Osteocyte (in vitro differentiated cells): Measurements from ENCODE around the gene GSTA4. TPM values are rescaled to one million over a fixed set of nuclear protein-coding genes. Genes with fewer than 3 reads are reported as not detected.

ENCODE experiments used
- DNase-seq: peaks from one replicate; pipeline ENCODE4 v3.0.0; 2021; ENCODE audit warnings: mixed read lengths; ENCODE audit not compliant: unreplicated experiment; ENCODE audit errors: extremely low spot score
- H3K27ac Mint-ChIP-seq: one replicate; pipeline ENCODE4 v1.8.0; 2021; ENCODE audit warnings: mild to moderate bottlenecking, mixed read lengths; ENCODE audit not compliant: unreplicated experiment
- H3K27me3 Mint-ChIP-seq: one replicate; pipeline ENCODE4 v1.8.0; 2021; ENCODE audit warnings: mixed read lengths; ENCODE audit not compliant: unreplicated experiment
- H3K36me3 Mint-ChIP-seq: one replicate; pipeline ENCODE4 v1.8.0; 2021; ENCODE audit warnings: mixed read lengths; ENCODE audit not compliant: unreplicated experiment
- H3K4me1 Mint-ChIP-seq: one replicate; pipeline ENCODE4 v1.8.0; 2021; ENCODE audit warnings: mixed read lengths; ENCODE audit not compliant: unreplicated experiment
- H3K4me3 Mint-ChIP-seq: one replicate; pipeline ENCODE4 v1.8.0; 2021; ENCODE audit warnings: mild to moderate bottlenecking, moderate library complexity, mixed read lengths; ENCODE audit not compliant: unreplicated experiment
- H3K9me3 Mint-ChIP-seq: one replicate; pipeline ENCODE4 v1.8.0; 2021; ENCODE audit warnings: mixed read lengths; ENCODE audit not compliant: unreplicated experiment
- CTCF ChIP-seq: fragments of 200-600 bp; sonication (generic); IDR thresholded peaks from 2 replicates; pipeline ENCODE4 v1.5.0; 2021; ENCODE audit warnings: antibody characterized with exemption, mild to moderate bottlenecking, moderate library complexity
- total RNA-seq: library from RNA; stranded (reverse); gene quantifications from 2 replicates; pipeline ENCODE4 v1.2.1, GENCODE V29; 2021

Gene GSTA4
- total RNA-seq, 1 donor from 2014 or later = 45.3 TPM

- DNase-seq = no peak
- Mint-ChIP-seq H3K36me3 (peaks cover 39% of the 10 kb centered on the region), H3K27ac (no peak overlapping the region), H3K27me3 (no peaks in the 10 kb centered on the region), H3K4me1 (no peaks in the 10 kb centered on the region), H3K9me3 (no peaks in the 10 kb centered on the region), H3K4me3 (no peak overlapping the region)
- TF ChIP-seq CTCF = no peak
Observed at GRCh38 chr6:53027131-53027718, 32.1 kb upstream of the GSTA4 start.

DNA sequence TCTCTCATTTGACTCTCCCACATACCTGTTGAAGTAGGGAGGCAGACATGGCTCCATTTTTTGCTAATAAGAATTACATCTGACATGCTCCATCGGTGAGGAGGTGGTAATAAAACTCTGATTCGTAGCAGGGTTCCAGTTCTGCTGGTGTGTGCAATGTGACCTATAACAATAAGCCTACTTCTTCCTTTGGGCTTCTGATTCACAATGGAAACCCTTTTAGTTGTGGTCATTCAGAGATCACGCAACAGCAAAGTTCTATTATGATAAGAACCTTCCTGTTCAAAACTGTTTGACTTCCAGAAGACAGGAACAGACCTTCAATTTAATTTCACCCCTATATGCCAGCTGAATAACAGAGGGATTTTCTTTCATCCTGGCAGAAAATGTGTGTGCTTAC, 31.4 kb upstream of the GSTA4 start:
- Mint-ChIP-seq H3K9me3 (no peaks in the 10 kb centered on the region), H3K27me3 (no peaks in the 10 kb centered on the region), H3K4me1 (no peaks in the 10 kb centered on the region), H3K4me3 (no peak overlapping the region), H3K27ac (no peak overlapping the region), H3K36me3 (peaks cover 39% of the 10 kb centered on the region)
- no peak for DNase-seq
- no peak for TF ChIP-seq CTCF

GRCh38 chr6:53023323-53023722, 28.2 kb upstream of the GSTA4 start:
- Mint-ChIP-seq H3K36me3 (peaks cover 24% of the 10 kb centered on the region), H3K4me3 (no peak overlapping the region), H3K9me3 (peaks cover 3% of the 10 kb centered on the region), H3K27ac (no peak overlapping the region), H3K27me3 (no peaks in the 10 kb centered on the region), H3K4me1 (no peaks in the 10 kb centered on the region)
- DNase-seq = no peak
- no peak for TF ChIP-seq CTCF

- no peak for TF ChIP-seq CTCF
- DNase-seq = no peak
- Mint-ChIP-seq H3K4me1 (peaks cover 1% of the 10 kb centered on the region), H3K9me3 (peaks cover 3% of the 10 kb centered on the region), H3K27ac (no peak overlapping the region), H3K36me3 (peaks cover 30% of the 10 kb centered on the region), H3K4me3 (no peak overlapping the region), H3K27me3 (no peaks in the 10 kb centered on the region)
Observed at GRCh38 chr6:53020005-53020744, 25.1 kb upstream of the GSTA4 start.

GRCh38 chr6:53018446-53018845, 23.4 kb upstream of the GSTA4 start:
- H3K27me3 Mint-ChIP-seq = no peaks in the 10 kb centered on the region
- no peak for DNase-seq
- H3K9me3 Mint-ChIP-seq = peaks cover 3% of the 10 kb centered on the region
- TF ChIP-seq CTCF = no peak
- peaks cover 18% of the 10 kb centered on the region for H3K4me1 Mint-ChIP-seq
- no peak overlapping the region for H3K4me3 Mint-ChIP-seq
- no peak overlapping the region for H3K27ac Mint-ChIP-seq
- H3K36me3 Mint-ChIP-seq = peaks cover 33% of the 10 kb centered on the region
